Fibroblast of mammary gland (primary cell): ENCODE data around the gene FAM3C.
"Not testable (repeated sequence)": the region's sequence is repeated elsewhere in the genome, so short reads cannot be mapped to it uniquely, and the experiment has no call there.

Source experiments
- DNase-seq: peaks from one replicate; pipeline ENCODE4 v3.0.0-alpha.2; 2010; ENCODE audit warnings: low read depth
- H3K4me3 ChIP-seq: 2 replicates; pipeline ENCODE4 v1.5.1; 2011; ENCODE audit warnings: low read depth, mild to moderate bottlenecking, low read length, moderate library complexity; ENCODE audit not compliant: control insufficient read depth
- TF ChIP-seq, protein P1 (sequence below): conservative IDR thresholded peaks from 2 replicates; pipeline ENCODE4 v1.5.1; 2011; ENCODE audit warnings: low read depth, low read length, inconsistent platforms; ENCODE audit not compliant: control insufficient read depth, insufficient read depth

Gene FAM3C

DNA sequence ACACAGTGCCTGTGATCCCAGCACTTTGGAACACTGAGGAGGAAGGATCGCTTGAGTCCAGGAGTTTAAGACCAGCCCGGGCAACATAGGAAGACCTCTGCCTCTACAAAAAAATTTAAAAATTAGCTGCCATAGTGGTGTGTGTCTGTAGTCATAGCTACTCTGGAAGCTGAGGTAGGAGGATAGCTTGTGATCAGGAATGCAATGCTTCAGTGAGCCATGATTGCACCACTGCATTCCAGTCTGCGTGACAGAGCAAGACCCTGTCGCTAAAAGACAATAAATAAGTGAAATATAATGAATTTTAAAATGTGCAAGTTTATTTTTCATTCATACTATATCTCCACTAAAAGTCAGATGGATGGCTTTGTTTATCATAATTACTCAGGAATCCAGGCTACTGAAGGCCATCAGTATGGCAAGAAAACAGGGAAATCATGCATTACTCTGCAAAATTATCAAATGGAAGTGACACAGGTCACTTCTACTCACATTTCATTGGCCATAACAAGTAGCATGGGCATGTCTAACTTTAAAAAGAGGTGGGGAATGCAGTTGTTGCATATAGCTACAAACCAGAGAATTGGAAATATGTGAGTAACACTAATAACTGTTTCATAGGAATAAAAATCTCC, 32.9 kb upstream of the FAM3C start:
- TF ChIP-seq, protein P1, sequence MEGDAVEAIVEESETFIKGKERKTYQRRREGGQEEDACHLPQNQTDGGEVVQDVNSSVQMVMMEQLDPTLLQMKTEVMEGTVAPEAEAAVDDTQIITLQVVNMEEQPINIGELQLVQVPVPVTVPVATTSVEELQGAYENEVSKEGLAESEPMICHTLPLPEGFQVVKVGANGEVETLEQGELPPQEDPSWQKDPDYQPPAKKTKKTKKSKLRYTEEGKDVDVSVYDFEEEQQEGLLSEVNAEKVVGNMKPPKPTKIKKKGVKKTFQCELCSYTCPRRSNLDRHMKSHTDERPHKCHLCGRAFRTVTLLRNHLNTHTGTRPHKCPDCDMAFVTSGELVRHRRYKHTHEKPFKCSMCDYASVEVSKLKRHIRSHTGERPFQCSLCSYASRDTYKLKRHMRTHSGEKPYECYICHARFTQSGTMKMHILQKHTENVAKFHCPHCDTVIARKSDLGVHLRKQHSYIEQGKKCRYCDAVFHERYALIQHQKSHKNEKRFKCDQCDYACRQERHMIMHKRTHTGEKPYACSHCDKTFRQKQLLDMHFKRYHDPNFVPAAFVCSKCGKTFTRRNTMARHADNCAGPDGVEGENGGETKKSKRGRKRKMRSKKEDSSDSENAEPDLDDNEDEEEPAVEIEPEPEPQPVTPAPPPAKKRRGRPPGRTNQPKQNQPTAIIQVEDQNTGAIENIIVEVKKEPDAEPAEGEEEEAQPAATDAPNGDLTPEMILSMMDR, result no peak
- no peak overlapping the region for H3K4me3 ChIP-seq
- DNase-seq, result peak; percentile 30

DNA sequence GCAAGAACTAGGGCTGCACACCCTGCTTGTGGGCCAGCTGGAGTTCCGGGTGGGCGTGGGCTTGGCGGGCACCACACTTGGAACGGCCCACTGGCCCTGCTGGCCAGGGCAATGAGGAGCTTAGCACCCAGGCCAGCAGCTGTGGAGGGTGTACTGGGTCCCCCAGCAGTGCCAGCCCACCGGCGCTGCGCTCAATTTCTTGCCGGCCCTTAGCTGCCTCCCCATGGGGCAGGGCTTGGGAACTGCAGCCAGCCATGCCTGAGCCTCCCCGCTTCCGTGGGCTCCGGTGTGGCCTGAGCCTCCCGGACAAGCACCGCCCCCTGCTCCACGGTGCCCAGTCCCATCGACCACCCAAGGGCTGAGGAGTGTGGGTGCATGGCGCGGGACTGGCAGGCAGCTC, 25.6 kb upstream of the FAM3C start:
- not testable (repeated sequence) for H3K4me3 ChIP-seq, DNase-seq

DNA sequence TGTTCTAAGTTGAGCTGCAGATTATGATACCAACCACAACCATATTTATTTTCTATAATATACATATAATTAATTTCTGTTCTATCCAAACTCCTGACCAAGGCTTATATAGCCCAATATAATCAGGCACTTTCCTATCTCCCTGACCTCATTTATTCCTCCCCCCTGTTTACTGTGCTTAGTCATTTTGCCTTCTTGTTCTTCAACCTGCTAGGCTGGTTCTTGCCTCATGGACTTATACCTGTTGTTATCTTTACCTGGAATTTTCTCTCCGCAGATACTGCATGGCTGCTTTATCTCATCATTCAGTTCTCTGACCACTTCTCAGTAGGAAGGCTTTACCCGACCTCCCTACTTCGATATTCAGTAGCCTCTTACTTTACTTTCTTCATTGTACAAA, 24.9 kb upstream of the FAM3C start:
- TF ChIP-seq, protein P1, result no peak

DNA sequence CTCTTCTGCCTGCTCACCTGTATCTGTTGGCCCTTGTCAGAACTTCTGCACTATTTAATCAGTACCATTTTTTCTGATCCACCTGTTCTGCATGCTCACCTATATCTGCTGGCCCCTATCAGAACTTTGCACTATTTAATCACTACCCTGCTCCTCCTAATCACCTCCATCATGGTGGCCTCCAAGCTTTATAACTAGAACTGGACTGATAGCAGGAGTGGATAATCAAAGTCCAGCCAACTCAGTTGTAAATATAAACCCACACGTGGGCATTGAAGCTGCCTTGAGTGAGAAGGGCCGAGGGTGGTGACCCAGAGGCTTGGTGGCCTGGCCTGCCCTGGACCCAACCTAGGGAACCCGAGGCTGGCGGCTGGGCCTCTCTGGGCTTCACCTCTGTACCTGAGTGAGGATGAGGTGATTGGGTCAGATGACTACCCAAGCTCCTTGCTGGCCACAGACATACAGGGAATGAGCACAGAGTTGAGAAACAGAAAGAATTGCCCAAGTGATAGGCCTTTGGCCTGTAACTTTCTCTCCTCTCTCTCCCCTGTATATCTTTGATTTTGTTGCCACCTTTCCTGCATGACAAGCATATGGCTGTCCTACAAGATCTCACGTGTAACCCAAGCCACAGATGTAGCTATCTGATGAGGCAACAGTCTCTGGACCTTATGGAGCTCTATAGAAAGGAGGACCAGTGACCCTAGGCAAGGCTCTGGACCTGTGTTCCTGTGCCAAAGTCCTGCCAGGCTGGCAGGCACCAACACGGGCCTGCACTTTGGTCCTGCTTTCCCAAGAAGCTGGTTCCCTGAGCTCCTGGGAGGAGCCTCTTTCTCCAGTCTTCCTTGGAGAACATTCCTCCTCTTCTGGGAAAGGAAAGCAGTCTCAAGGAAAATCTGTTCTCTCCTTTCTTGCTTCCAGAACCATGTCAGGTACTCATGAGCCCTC, 23.4 kb upstream of the FAM3C start:
- DNase-seq, result no peak
- TF ChIP-seq, protein P1, result no peak
- H3K4me3 ChIP-seq, result no peak overlapping the region

More for the DNA sequence above, 24.9 kb upstream of the FAM3C start:
- DNase-seq, result no peak
- H3K4me3 ChIP-seq, result no peak overlapping the region

DNA sequence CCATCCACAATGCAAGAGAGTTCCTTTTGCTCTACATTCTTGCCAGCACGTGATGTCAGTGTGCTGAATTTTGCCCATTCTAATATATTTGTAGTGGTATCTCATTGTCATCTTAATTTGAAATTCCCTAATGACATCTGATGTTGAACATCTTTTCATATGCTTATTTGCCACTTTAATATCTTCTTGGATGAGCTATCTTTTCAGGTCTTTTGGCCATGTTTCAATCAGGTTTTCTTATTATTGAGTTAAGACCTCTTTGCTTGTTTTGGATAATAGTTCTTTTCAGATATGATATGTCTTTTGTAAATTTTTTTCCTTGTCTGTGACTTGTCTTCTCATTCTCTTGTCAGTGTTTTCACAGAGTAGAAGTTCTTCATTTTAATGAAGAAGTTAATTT, 20.4 kb upstream of the FAM3C start:
- H3K4me3 ChIP-seq, result no peak overlapping the region
- DNase-seq, result no peak
- TF ChIP-seq, protein P1, result no peak

DNA sequence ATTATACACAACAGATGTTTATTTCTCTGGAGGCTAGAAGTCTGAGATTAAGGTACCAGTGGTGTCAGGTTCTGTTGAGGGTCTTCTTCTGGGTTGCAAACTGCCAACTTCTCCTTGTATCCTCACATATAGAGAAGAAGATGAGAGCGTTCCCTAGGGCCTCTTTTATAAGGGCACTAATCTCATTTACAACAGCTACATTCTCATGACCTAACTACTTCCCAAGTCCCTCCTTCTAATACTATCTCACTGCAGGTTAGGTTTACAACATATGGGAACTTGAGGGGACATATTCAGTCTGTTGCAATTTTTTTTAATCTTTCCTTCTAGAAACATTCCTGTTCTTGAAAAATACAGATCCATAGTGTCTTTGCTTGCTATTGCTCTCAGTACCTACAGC, 18.3 kb upstream of the FAM3C start:
- DNase-seq, result no peak
- TF ChIP-seq, protein P1, result no peak
- no peak overlapping the region for H3K4me3 ChIP-seq

DNA sequence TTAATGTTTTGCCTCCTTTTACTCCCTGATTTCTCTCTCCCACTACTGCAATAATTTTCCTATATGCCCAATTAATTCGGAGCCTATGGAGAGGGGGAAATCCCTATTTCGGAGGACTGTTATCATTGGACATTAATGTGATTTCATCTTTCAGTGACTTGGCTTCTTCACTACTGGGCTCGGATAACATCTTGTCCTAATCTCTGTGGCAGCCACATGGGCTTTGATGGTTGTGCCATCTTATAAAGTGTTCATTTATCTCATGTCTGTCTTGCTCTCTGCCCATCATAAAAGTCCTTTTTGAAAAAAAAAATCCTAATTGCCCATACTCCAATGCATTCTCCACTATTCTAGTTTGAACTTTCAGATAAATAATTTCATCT, 15.5 kb upstream of the FAM3C start:
- DNase-seq, result no peak
- H3K4me3 ChIP-seq, result no peak overlapping the region
- TF ChIP-seq, protein P1, result no peak
